H1 (cell line): ENCODE data around the gene UBAP1. TPM values are rescaled to one million over a fixed set of nuclear protein-coding genes. Genes with fewer than 3 reads are reported as not detected.

ENCODE experiments used
- ASH2L ChIP-seq: fragments of 200-600, 300-600 bp; sonication (generic); IDR thresholded peaks from one replicate; pipeline ENCODE4 v1.7.1; 2017; ENCODE audit warnings: low read length
- EGR1 ChIP-seq: IDR thresholded peaks from 2 replicates; pipeline ENCODE4 v1.6.1; 2011; ENCODE audit warnings: low read depth, low read length, borderline replicate concordance
- GABPA ChIP-seq: IDR thresholded peaks from 2 replicates; pipeline ENCODE4 v1.6.1; 2011; ENCODE audit warnings: mild to moderate bottlenecking, low read length, moderate library complexity, borderline replicate concordance; ENCODE audit not compliant: insufficient read depth
- HDAC6 ChIP-seq: IDR thresholded peaks from one replicate; pipeline ENCODE4 v1.7.1; 2012; ENCODE audit warnings: low read depth, mild to moderate bottlenecking, inconsistent platforms, low read length, moderate library complexity
- MAX ChIP-seq: IDR thresholded peaks from 2 replicates; pipeline ENCODE4 v1.6.1; 2012; ENCODE audit warnings: inconsistent platforms
- NANOG ChIP-seq: IDR thresholded peaks from 2 replicates; pipeline ENCODE4 v1.6.1; 2011; ENCODE audit warnings: low read length, low read depth, mild to moderate bottlenecking, inconsistent platforms; ENCODE audit not compliant: insufficient read depth, poor library complexity, severe bottlenecking
- RAD21 ChIP-seq, 2 experiments: IDR thresholded peaks in 1 of 2; conservative IDR thresholded peaks in 1 of 2; 2 replicates each; pipeline ENCODE4 v1.6.1; 2011; ENCODE audit warnings: low read depth in 2 of 2, low read length in 2 of 2, improper control_type of control experiment in 1 of 2, inconsistent platforms in 1 of 2, mild to moderate bottlenecking in 1 of 2, moderate library complexity in 1 of 2
- polyA plus RNA-seq, 7 experiments: library from polyadenylated mRNA; depleted of rRNA in 3 of 7; stranded (reverse) in 5 of 7; unstranded in 2 of 7; fragments of >200 nt in 5 of 7; fragments of 200-250 nt in 2 of 7; gene quantifications; 1 replicate in 5 of 7; 2 replicates in 1 of 7; 4 replicates in 1 of 7; pipeline versions ENCODE4 v1.2.1 to v1.2.3, GENCODE V29; 2011 to 2013; ENCODE audit warnings: missing spikeins in 2 of 7, mixed read lengths in 2 of 7
- total RNA-seq: library from RNA; stranded (reverse); fragmentation: NEBNext Ultra II Directional; extraction: Animal tissue kit (Norgen Biotek cat#: 25700); gene quantifications from 2 replicates; pipeline ENCODE4 v1.2.1, GENCODE V29; 2021

UBAP1 gene
- total and polyA plus RNA-seq, 2 of the 8 experiments (the other 6 are each of a cell fraction or from before 2014, with no cell fraction given) = 31.3 to 31.4 TPM

- no peak for TF ChIP-seq NANOG
- TF ChIP-seq MAX = no peak
- no peak for TF ChIP-seq GABPA
- no peak for TF ChIP-seq EGR1
- TF ChIP-seq ASH2L = no peak
- no peak for TF ChIP-seq RAD21 (IDR thresholded peaks at IDR 0.05 in 1 of 2, conservative IDR thresholded peaks at IDR 0.05 in 1 of 2; ENCODE audit: low read depth in 2 of 2, low read length in 2 of 2)
- TF ChIP-seq HDAC6 = no peak
Measured at GRCh38 chr9:34250721-34251120, 71.9 kb downstream of the UBAP1 start (continued).
